GM18499 (cell line): ENCODE measurements around the gene CDKN1A.
"Not testable (repeated sequence)": the region's sequence is repeated elsewhere in the genome, so short reads cannot be mapped to it uniquely, and the experiment has no call there.

ENCODE experiments used
- ATAC-seq: cut with Tn5 transposase; IDR thresholded peaks from one replicate; pipeline ENCODE4 v1.9.1; 2021; ENCODE audit warnings: moderate number of reproducible peaks; ENCODE audit not compliant: insufficient read depth, unreplicated experiment

CDKN1A gene

GRCh38 chr6:36692861-36693702 is 14.6 kb downstream of the CDKN1A start:
- no peak for ATAC-seq

GRCh38 chr6:36694616-36695015 is 16.1 kb downstream of the CDKN1A start:
- ATAC-seq: no peak

DNA sequence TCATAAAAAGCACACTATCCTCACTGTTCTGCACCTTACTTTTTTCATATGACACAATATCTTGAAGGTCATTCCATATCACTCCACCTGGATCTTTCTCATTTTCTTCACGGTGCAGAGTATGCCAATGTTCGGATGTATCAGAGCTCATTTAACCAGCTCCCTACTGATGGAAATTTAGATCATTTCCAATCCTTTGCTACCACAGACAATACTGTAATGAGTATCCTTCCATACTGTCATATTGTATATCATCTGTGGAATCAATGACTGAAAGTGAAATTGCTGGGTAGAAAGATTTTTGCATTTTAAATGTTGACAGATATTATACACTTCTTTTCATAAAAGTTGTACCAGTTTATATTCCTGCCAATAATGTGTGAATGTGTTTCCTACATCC is 16.9 kb downstream of the CDKN1A start:
- no peak for ATAC-seq

DNA sequence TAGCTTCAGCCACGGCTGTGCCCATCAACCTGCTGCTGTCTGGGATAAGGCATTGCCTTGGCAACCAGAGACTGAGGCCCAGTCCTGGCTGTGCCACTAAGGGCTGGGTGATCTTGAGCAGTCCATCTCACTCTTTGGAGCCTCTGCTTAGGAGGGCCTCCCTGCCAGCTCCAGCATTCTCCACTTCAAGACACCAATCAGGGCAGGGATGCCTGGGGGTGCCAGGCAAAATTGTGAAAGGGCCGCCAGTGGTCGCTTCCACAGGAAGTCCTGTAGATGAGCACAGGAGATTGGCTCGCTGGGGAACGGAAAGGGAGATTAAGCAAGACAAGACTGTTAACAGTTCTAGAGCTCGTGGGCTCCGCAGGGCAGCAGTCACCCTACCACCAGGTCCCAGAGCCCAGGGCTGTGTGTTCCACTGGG is 19.0 kb downstream of the CDKN1A start, which contains the start of gene RAB44:
TSS of gene RAB44 (plus strand) at position 346 of the 423 bp plus-strand sequence. CDS start 6,410 bp downstream, outside the sequence.
- ATAC-seq: no peak

DNA sequence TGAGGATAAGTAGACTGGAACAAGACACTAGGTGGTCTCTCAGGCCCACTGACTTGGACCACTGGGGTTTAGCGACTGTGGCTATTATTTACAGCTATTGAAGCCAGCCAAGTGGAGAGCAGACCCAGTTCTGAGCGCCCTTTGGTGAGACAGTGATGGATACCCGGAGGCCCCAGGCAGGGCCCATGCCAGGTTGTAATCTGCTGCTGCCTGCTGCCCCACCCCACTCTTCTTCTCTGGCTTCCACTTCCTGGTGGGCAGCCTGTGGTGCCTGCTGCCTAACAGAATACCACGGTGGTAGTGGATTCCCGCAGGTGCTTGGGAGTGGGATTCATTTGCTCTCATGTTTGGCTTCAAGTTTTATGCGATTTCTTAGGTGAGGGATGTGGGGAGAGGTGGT is 19.7 kb downstream of the CDKN1A start:
- no peak for ATAC-seq

DNA sequence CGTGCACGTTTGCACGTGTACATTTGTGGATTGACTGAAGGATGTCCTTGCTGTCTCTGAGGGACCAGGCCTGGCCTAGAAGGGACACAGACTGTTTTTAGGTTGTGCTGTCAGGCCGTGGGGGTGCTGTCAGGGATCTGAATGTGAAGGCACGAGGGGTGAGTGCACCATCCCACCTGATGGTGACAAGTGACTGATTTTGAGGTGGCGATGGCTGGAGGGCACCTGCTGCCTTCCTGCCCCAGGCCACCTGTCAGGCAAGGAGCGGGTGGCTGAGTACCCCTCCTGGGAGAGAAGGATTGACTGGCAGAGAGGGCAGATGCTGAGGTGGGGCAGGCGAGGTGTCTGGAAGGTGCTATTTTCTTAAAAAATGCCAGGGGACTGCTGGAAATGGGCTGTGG is 20.4 kb downstream of the CDKN1A start:
- no peak for ATAC-seq

DNA sequence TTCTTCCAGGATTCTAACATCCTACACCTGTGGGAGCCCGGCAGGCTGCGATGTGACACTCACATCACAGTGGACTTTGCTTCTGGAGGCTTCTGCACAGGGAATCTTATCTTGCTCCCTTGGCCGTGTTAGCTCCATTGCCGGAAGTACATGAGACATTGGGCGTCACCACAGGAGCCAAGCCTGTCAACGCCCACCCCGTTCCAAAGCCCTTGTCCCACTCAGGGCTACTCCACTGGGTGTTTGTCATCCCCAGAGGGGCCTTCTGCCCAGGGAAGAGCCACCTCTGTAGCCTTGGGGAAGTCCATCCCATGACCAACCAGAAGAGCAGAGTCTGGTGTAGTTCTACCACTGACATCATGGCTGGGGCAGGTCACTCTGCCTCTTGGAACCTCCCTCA is 20.8 kb downstream of the CDKN1A start:
- no peak for ATAC-seq

GRCh38 chr6:36700071-36700812 is 21.7 kb downstream of the CDKN1A start:
- no peak for ATAC-seq

GRCh38 chr6:36700831-36701230 is 22.3 kb downstream of the CDKN1A start:
- no peak for ATAC-seq

DNA sequence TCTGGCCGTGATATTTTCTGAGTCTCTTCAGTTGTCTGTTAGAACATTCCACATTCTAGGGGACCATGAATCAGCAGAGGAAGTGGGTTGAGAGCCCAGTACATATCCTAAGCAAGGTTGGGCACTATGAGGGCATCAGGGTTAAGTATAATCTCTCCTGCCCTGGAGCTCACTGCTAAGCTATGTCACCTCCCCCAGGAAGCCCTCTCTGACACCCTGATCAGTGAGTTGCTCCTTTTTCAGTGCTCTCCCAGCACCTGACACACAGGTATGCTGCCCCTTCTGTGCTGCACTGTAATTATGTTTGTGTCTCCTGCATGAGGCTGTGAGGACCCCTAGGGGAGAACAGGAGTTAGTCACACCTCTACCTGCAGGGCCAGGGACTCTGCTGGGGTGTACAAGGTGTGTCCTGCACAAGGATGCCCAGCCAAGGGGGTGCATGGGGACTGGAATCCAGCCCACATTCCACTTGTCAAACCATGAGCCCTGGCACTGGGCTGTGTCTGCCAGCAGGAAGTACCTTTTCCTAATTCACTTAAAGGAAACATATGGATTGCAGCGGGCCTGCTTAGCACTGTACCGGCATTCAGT is 23.0 kb downstream of the CDKN1A start:
- ATAC-seq: no peak

DNA sequence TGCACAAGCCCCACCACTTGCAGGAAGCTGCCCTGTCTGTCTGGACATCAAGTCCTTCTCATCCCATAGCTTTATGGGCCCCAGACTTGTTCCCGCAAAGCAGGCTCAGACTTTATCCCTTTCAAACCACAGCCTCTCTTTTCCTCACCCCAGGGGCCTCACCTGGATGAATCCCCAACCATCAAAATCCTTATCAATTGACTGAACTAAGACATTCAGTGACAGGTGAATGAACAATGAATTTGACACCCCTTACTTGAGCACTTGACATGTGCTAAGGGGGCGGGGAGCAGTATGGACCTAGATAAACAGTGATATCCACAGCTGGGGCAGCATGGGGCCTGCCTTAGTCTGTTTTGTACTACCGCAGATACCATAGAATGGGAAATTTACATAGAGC is 24.1 kb downstream of the CDKN1A start:
- no peak for ATAC-seq

GRCh38 chr6:36703081-36703606 is 24.6 kb downstream of the CDKN1A start:
- no peak for ATAC-seq

GRCh38 chr6:36703982-36704381 is 25.5 kb downstream of the CDKN1A start:
- no peak for ATAC-seq

DNA sequence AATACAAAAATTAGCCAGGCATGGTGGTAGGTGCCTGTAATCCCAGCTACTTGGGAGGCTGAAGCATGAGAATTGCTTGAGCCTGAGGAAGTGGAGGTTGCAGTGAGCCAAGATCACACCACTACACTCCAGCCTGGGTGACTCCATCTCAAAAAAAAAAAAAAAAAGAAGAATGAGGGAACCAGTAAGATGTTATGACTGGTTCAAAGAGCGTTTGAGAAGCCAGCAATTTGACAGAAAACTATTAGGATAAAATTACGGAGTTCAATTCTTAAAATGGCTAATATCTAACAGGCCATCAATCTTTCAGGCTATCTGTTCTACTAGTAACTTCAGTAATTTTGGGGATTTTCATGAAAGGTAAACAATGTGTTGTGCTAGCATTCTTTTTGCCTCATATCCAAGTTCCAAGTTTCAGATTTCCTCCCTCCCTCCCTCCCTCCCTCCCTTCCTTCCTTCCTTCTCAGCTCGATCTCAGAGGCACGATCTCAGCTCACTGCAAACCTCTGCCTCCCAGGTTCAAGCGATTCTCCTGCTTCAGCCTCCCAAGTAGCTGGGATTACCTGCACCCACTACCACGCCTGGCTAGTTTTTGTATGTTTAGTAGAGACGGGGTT is 26.6 kb downstream of the CDKN1A start:
- ATAC-seq: not testable (repeated sequence)

DNA sequence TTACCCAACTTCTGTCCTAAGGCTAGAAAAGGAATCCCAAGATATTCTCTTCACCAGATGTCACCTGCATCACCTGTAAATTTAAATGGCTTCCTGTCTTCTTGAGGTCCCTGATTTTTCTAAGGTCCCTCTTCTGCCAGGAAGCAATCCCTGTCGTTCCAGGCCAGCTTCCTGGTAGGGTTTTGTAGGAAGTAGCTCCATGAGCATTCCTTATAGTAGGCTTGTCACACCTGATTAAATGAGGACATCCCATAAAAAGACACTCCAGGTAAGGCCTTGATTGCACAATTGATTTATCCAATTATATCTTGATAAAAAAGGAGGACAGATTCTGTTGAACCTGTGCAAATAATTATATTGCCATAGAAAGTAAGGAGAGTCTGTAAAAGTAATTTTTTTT is 27.8 kb downstream of the CDKN1A start:
- ATAC-seq: no peak

DNA sequence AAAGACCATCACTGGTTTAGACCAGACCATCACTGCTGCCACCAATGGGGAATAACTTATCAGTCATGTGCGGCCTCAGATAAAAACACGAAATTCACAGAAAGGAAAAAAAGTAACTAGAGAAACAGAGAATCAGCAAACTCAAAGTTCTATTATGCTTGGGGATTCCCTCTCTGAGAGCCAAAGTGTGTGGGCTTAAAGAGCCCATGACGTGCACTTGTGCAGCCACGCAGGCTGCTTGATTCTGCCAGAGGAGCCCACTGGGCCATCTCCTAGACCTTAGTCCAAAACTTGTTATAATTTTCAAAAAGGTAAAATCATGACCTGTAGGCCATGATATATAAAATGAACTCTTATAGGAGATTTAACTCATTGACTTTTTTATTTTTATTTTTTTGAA is 34.3 kb downstream of the CDKN1A start:
- no peak for ATAC-seq

GRCh38 chr6:36713846-36714245 is 35.3 kb downstream of the CDKN1A start:
- no peak for ATAC-seq

GRCh38 chr6:36714511-36714910 is 36.0 kb downstream of the CDKN1A start:
- no peak for ATAC-seq

DNA sequence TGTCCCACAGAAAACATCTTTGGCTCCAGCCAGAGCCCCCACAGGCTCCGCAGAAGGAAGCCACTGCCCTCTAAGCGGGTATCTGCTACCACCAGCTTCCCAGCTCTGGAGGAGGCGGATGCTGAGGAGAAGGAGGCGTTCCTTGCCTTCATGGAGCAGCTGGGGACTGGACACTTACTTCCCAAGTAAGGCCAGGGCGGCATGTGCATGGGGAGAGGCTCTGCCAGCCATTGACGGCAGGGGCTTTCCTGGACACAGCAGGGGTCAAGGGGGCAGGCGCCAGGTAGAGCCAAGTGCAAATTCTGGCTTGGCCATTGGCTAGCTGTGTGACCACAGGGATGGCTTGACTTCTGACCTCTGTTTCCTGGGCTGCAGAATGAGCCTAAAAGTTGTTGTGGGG is 37.0 kb downstream of the CDKN1A start:
- no peak for ATAC-seq

- ATAC-seq: no peak
Observed at GRCh38 chr6:36716476-36717093, 38.1 kb downstream of the CDKN1A start.
